ENCODE data around the gene ANKRD17.

ANKRD17 gene

DNA sequence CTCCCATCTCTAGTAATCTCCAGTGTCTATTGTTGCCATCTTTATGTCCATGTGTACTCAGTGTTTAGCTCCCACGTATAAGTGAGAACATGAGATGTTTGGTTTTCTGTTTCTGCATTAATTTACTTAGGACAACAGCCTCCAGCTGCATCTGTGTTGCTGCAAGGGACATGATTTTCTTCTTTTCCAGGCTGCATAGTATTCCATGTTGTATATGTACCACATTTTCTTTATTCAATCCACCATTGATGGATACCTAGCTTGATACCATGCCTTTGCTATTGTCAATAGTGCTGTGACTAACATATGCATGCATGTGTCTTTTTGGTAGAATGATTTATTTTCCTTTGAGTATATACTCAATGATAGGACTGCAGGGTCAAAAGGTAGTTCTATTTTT is 18.6 kb upstream of the ANKRD17 start:
- H3K27me3 ChIP-seq (replicated peaks; ENCODE audit: insufficient read depth, low read length), result no peaks in the 10 kb centered on the region
- TF ChIP-seq, protein P1, sequence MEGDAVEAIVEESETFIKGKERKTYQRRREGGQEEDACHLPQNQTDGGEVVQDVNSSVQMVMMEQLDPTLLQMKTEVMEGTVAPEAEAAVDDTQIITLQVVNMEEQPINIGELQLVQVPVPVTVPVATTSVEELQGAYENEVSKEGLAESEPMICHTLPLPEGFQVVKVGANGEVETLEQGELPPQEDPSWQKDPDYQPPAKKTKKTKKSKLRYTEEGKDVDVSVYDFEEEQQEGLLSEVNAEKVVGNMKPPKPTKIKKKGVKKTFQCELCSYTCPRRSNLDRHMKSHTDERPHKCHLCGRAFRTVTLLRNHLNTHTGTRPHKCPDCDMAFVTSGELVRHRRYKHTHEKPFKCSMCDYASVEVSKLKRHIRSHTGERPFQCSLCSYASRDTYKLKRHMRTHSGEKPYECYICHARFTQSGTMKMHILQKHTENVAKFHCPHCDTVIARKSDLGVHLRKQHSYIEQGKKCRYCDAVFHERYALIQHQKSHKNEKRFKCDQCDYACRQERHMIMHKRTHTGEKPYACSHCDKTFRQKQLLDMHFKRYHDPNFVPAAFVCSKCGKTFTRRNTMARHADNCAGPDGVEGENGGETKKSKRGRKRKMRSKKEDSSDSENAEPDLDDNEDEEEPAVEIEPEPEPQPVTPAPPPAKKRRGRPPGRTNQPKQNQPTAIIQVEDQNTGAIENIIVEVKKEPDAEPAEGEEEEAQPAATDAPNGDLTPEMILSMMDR (IDR thresholded peaks at IDR 0.05; ENCODE audit: low read length), result no peak
- no peak for TF ChIP-seq EZH2 (optimal IDR thresholded peaks at IDR 0.05; ENCODE audit: low read depth, low read length)
- TF ChIP-seq EZH2phosphoT487 (IDR thresholded peaks at IDR 0.05; ENCODE audit: low read length), result no peak
- no peaks in the 10 kb centered on the region for H3K9me3 ChIP-seq (replicated peaks; ENCODE audit: insufficient read depth, low read length)
- H3K79me2 ChIP-seq (ENCODE audit: low read length), result no peaks in the 10 kb centered on the region
- H3K9ac ChIP-seq (ENCODE audit: low read length), result no peak overlapping the region
- H3K27ac ChIP-seq (ENCODE audit: low read length), result no peak overlapping the region
- no peaks in the 10 kb centered on the region for H3F3A ChIP-seq (ENCODE audit: insufficient read depth, low read length)
- H2AFZ ChIP-seq (ENCODE audit: low read length), result no peak overlapping the region
- H4K20me1 ChIP-seq (ENCODE audit: insufficient read depth, low read length), result no peaks in the 10 kb centered on the region
- no peak overlapping the region for H3K4me3 ChIP-seq (ENCODE audit: low read length)
- H3K4me2 ChIP-seq (ENCODE audit: low read depth, low read length), result no peak overlapping the region
- H3K36me3 ChIP-seq (replicated peaks; ENCODE audit: insufficient read depth, low read length), result no peaks in the 10 kb centered on the region
- H3K4me1 ChIP-seq (ENCODE audit: low read length), result no peaks in the 10 kb centered on the region
- no peak for DNase-seq
- H3K9me2 ChIP-seq (replicated peaks; ENCODE audit: insufficient read depth, low read length), result no peaks in the 10 kb centered on the region

DNA sequence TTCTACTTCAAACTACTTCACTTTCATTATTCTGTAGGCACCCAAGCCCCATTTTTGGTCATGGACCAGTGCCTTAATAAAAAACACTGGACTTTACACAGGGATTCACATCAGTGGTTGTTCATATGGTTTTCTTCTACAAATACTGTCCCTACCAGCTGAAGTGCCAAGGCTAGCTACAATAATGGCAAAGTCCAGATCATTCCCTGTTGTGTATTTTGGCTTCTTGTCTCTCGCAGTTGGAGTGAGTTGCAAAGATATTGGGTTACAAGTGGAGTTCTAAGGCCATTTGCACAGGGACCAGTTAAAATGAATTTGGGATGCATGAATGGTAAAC is 16.7 kb upstream of the ANKRD17 start:
- no peaks in the 10 kb centered on the region for H3F3A ChIP-seq (ENCODE audit: insufficient read depth, low read length)
- no peak overlapping the region for H3K4me2 ChIP-seq (ENCODE audit: low read depth, low read length)
- no peaks in the 10 kb centered on the region for H3K9me3 ChIP-seq (replicated peaks; ENCODE audit: insufficient read depth, low read length)
- no peak overlapping the region for H2AFZ ChIP-seq (ENCODE audit: low read length)
- H3K4me3 ChIP-seq (ENCODE audit: low read length), result no peak overlapping the region
- TF ChIP-seq, protein P1 (IDR thresholded peaks at IDR 0.05; ENCODE audit: low read length), result no peak
- no peak for TF ChIP-seq EZH2phosphoT487 (IDR thresholded peaks at IDR 0.05; ENCODE audit: low read length)
- TF ChIP-seq EZH2 (optimal IDR thresholded peaks at IDR 0.05; ENCODE audit: low read depth, low read length), result no peak
- H4K20me1 ChIP-seq (ENCODE audit: insufficient read depth, low read length), result no peaks in the 10 kb centered on the region
- H3K36me3 ChIP-seq (replicated peaks; ENCODE audit: insufficient read depth, low read length), result no peaks in the 10 kb centered on the region
- no peak for DNase-seq
- no peaks in the 10 kb centered on the region for H3K27me3 ChIP-seq (replicated peaks; ENCODE audit: insufficient read depth, low read length)
- no peaks in the 10 kb centered on the region for H3K4me1 ChIP-seq (ENCODE audit: low read length)
- no peaks in the 10 kb centered on the region for H3K9me2 ChIP-seq (replicated peaks; ENCODE audit: insufficient read depth, low read length)
- H3K79me2 ChIP-seq (ENCODE audit: low read length), result no peaks in the 10 kb centered on the region
- H3K9ac ChIP-seq (ENCODE audit: low read length), result no peak overlapping the region
- no peak overlapping the region for H3K27ac ChIP-seq (ENCODE audit: low read length)

DNA sequence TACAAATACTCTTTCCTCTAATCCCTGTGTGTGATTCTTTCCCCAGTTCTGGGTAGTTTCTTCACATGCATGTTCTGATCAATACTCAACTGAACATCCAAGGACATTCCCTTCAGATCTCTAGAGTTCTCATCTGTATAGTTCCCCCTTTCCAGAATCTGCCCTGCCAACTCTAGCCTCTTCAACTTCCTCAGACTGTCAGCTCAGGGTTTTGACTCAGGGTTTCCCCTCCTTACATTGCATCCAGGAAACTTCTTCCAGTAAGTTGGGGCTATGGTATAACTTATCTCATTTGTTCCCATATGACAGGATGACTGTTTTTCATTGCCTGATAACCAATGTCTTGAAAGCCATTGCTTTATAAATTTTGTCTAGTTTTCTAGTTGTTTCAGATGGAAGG is 14.2 kb upstream of the ANKRD17 start:
- Histone ChIP-seq H3K36me3 (replicated peaks; ENCODE audit: insufficient read depth, low read length) (no peaks in the 10 kb centered on the region), H3F3A (ENCODE audit: insufficient read depth, low read length) (no peaks in the 10 kb centered on the region), H3K9me3 (replicated peaks; ENCODE audit: insufficient read depth, low read length) (no peaks in the 10 kb centered on the region), H3K79me2 (ENCODE audit: low read length) (no peaks in the 10 kb centered on the region), H3K4me1 (ENCODE audit: low read length) (no peaks in the 10 kb centered on the region), H3K27me3 (replicated peaks; ENCODE audit: insufficient read depth, low read length) (no peaks in the 10 kb centered on the region), H3K27ac (ENCODE audit: low read length) (no peak overlapping the region), H2AFZ (ENCODE audit: low read length) (no peak overlapping the region), H4K20me1 (ENCODE audit: insufficient read depth, low read length) (no peaks in the 10 kb centered on the region), H3K9ac (ENCODE audit: low read length) (no peak overlapping the region), H3K4me3 (ENCODE audit: low read length) (no peak overlapping the region), H3K9me2 (replicated peaks; ENCODE audit: insufficient read depth, low read length) (no peaks in the 10 kb centered on the region), H3K4me2 (ENCODE audit: low read depth, low read length) (no peak overlapping the region)
- TF ChIP-seq EZH2phosphoT487 (IDR thresholded peaks at IDR 0.05; ENCODE audit: low read length) (no peak), EZH2 (optimal IDR thresholded peaks at IDR 0.05; ENCODE audit: low read depth, low read length) (no peak)
- TF ChIP-seq, protein P1 (IDR thresholded peaks at IDR 0.05; ENCODE audit: low read length), result no peak
- no peak for DNase-seq

Data from MM.1S (cell line).